ENCODE measurements around the gene ADGRV1.

Gene ADGRV1, protein sequence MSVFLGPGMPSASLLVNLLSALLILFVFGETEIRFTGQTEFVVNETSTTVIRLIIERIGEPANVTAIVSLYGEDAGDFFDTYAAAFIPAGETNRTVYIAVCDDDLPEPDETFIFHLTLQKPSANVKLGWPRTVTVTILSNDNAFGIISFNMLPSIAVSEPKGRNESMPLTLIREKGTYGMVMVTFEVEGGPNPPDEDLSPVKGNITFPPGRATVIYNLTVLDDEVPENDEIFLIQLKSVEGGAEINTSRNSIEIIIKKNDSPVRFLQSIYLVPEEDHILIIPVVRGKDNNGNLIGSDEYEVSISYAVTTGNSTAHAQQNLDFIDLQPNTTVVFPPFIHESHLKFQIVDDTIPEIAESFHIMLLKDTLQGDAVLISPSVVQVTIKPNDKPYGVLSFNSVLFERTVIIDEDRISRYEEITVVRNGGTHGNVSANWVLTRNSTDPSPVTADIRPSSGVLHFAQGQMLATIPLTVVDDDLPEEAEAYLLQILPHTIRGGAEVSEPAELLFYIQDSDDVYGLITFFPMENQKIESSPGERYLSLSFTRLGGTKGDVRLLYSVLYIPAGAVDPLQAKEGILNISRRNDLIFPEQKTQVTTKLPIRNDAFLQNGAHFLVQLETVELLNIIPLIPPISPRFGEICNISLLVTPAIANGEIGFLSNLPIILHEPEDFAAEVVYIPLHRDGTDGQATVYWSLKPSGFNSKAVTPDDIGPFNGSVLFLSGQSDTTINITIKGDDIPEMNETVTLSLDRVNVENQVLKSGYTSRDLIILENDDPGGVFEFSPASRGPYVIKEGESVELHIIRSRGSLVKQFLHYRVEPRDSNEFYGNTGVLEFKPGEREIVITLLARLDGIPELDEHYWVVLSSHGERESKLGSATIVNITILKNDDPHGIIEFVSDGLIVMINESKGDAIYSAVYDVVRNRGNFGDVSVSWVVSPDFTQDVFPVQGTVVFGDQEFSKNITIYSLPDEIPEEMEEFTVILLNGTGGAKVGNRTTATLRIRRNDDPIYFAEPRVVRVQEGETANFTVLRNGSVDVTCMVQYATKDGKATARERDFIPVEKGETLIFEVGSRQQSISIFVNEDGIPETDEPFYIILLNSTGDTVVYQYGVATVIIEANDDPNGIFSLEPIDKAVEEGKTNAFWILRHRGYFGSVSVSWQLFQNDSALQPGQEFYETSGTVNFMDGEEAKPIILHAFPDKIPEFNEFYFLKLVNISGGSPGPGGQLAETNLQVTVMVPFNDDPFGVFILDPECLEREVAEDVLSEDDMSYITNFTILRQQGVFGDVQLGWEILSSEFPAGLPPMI (N-terminal part only)

DNA sequence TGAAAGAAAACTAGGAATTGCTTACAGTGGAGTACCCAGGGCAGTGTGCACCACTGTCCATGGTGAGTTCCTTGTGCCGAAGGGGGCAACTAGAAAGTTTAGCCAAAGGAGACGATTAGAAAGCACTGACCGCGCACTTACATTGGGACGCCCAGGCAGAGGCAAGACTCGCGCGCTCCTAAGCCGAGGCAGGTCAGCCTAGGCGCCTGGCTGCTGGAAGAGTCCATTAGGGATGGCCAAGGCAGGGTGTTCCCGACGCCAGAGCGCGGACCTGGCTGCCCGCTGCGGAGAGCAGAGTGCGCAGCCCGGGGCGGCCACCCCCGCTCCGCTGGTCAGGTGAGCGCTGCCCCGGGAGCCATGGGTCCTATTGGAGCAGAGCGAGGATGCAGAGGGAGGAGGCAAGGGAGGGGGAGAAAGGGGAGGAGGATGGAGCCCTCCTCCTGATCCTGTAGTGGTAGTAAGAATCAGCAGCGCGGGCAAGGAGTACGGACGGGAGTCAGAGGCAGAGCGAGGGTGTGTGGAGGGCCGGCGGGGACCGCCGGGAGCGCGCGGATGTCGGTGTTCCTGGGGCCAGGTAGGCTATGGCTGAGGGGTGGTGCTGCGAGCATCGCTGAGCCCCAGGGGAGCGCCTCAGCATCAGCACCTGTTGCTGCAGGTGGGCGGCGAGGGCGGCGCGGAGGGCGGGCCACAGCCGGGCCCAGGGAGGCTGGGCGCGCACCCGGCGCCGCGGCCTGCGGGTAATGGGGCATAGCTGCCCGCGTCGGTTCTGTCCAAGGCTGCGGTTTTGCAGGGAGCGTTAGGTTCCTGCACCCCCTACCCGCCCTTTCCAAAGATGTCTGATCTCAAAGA is at the start of gene ADGRV1:
TSS of gene ADGRV1 (plus strand) at position 454 of the 849 bp plus-strand sequence. CDS start at position 553, 99 bp downstream.
- no peak for DNase-seq (ENCODE audit: low spot score)

DNA sequence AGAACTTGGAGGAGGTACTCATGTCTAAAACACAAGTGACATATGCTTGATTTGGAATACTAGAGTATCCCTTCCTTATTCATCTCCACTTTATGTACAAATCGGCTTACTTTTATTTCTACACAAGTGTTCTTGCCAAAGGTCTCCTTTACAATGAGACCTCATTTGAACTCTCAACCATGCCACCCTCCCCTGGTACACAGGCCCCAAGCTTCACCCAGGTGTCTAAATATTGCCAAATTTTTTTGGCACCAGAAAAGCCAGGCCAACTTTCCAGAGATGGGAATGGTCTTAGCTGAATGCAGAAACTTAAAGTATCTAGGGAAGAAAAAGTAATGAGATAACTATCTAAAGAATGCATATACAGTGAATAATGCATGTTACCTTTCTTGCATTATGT is 48.2 kb upstream of the ADGRV1 start:
- DNase-seq (ENCODE audit: low spot score) = no peak

DNA sequence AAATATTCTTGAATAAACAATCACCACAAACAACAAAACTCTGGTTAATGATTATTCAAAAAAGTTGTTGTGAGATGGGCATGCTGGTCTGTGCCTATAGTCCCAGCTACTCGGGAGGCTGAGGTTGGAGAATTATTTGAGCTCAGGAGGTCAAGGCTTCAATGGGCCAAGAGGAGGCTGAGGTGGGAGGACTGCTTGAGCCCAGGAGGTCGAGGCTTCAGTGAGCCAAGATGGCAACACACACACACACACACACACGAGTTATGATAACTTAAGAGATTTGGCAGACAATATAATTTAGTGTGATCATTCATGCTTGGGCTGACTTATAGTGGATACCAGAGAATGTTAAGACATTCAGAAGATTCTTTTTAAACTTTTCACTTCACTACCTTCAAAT is 44.1 kb upstream of the ADGRV1 start:
- no peak for DNase-seq (ENCODE audit: low spot score)

DNA sequence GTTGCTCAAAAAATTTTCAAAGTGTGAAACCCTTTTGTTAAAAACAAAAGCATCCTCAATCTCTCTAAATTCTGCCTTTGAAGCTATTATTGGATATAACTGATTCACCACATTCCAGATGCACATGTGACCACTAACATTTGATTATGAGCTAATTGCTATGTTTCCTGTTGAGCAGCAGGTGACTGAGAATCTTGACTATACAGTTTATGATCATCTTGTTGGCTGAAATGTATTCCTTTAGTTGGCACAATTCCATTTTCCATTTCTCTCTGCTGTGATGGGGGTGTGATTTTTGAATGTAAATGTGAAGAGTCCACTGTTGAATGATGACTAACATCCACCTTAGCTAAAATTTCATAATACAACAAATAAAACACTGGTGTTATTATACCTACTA is 39.9 kb upstream of the ADGRV1 start:
- no peak for DNase-seq (ENCODE audit: low spot score)

DNA sequence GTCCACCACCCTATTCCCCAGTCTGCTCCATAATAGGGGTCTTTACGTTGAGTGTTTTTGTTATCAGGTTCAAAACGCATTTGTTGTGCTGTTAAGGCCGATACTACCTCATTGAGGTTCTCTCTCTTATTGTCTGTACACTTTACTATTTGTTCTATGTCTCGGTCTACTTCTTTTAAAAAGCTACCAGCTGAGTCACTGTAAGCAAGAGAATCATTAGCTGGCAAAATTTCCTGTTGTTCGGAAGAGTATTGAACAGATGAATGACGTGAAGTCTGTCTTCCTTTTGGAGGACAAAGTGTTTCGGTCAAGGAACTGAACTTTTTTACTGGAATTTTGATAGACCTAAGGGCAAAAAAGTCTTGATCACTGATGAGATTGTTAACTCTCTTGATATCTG is 39.5 kb upstream of the ADGRV1 start:
- no peak for DNase-seq (ENCODE audit: low spot score)

DNA sequence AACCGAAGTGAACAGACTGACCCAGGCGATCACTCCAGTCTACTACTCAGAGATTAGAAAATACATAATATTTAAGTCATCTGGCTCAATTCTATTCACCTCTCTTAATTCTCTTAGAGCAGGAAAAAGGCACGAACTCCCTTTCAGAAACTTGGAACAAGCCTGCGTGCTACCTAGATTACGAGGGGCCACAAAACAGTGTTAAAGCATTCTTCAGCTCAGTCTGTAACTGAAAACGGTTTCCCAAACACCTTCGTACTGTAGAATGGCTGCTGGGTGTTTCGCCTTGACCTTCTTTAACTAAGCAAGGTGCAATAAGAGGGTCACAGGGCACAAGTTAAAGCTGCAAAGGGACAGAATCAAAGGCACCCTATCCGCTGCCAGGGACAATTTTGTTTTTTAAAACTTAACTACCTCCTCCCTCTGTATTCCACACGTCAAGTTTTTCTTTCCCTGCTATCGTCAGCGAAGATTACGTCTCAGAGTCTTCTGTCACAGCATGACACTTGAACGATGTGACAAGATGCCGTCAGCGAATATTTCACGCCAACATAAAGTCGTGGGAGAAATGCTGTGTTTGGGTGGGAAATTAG is 29.9 kb upstream of the ADGRV1 start:
- DNase-seq (ENCODE audit: low spot score) = peak; percentile 65

DNA sequence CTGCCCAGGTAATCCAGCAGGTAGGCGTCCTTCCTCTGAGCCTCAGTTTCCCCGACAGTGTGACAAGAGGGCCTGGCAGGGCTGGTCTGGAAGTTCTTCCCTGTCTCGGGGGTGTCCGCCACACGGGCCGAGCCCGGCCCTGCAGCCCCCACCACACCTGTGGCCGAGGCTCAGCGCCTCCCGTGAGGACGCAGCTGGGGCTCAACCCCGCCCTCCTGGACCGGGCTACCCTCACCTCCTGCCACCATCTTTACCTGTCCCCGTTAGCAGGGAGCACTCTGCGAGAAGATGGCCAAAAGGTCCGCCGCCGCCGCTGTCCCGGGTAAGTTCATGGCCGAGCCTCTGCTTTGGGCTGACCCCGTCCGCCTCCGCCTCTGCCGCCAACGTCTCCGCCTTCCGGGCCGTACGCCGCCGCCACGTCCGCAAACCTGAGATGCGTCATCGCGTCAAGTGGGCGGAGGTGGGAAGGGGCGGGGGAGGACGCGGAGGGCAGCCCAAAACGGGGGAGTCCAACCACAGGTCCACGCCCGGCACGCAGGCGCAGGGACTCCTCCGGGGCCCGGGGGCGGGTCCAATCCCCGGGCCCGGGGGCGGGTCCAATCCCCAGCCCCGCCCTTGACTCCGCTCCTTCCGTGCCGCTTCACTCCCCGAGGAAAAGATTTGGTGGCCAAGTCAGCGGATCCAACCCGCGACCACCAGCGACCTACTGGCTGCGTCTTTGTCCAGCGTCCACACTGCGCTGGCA is 29.2 kb upstream of the ADGRV1 start, which contains the start of gene LYSMD3:
TSS of gene LYSMD3 (minus strand) at position 391 of the 745 bp plus-strand sequence. CDS start 4,295 bp downstream, outside the sequence.
- DNase-seq (ENCODE audit: low spot score) = peak; percentile 99

DNA sequence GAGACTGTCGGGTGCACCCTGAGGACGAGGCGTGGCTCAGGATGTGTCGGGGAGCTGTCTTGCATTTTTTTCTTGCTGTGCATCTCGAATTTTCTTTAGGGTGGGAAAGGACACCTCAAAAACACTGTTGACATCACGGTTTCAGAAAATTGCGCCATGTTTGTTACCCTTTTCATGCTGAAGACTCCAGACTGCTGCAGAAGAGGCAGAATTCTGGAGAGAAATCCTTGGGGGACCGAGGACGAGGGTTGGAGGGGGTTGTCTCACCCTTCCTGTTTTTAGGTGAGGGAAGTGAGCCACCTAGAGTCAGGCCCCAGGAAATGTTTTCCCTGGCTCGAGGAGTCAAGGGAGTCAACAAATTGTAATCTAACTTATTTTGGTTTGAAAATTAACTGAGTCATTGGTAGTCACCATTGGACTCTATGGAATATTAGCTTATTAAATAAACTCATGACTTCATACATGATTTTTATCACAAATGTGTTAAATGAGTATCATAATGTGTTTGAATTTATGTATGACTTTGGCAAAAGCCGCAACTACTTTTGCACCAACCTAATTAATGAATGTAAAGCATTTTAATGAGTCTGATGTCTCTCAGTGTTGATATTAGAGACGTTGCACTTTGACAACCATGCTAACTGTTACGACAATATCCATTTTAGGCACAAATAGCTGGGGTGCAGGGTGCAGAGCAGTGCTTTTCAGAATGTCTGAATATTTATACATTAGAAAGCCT is 28.5 kb upstream of the ADGRV1 start:
- peak; percentile 90 for DNase-seq (ENCODE audit: low spot score)

DNA sequence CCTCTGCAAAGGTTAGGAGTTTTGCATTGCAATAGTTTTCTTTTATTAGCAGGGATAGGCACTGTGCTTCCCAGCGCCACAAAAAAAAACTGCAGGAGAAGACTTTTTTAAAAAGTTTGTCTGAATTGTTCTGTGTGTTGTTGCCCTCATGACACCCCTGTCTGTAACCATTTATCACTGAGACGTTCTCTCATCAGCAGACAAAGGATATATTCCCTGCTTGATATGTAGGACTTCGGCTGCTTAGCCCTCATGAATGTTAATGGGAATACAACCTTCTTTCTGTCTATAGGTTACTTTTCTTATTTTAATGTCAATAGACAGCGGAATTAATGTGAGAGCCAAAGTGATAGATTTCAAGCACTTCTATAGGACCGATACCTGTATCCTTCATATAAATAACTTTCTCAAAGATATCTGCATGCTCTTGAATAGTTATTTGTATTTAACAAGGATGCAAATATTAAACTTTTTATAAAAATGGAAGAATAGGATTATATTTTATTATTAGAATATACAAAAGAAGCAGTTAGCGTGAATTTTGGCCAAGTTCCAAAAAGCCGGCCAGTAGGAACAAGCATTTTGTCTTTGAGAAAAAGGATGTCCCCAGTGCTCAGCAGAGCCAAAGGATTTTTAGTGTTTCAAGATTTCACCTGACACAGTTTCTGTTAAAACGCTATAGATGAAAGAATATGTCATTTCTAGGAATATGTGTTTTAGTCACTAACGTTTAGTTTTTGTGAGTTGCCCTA is 27.7 kb upstream of the ADGRV1 start:
- peak; percentile 30 for DNase-seq (ENCODE audit: low spot score)

DNA sequence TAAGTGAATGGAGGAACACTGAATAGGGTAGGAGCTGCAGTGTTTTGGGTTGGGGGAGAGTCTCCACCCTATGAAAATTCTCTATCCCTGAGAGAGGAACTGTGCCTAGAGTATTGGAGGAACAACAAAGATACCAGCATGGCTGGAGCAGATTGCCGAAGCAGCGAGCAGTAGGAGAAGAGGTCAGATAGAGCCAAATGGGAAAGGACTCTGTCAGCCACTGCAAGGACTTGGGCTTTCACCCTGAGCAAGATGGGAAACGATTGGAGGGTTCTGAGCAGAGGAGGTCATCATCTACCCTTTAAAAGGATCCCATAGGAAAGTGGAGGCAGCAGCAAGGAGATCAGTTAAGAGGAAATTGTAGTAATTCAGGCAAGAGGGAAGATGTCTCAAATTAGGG is 24.8 kb upstream of the ADGRV1 start:
- DNase-seq (ENCODE audit: low spot score) = no peak

DNA sequence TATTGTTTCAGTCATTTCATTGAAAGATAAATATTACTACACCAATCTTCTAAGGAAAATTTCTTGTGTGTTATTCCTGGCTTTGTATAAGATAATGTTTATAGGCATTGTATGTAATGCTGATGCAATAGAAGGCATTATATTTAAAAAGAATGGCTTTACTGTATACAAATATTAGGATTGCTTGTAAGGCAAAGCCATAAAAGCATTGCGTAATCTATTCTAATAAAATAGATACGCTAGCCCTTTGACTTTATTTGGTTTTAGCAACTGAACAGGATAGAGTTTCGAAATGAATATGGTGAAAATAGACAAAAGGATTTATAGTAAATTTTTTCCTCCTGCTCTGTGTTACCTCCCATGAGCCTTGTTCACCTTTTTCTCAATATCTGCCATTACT is 23.7 kb upstream of the ADGRV1 start:
- no peak for DNase-seq (ENCODE audit: low spot score)

DNA sequence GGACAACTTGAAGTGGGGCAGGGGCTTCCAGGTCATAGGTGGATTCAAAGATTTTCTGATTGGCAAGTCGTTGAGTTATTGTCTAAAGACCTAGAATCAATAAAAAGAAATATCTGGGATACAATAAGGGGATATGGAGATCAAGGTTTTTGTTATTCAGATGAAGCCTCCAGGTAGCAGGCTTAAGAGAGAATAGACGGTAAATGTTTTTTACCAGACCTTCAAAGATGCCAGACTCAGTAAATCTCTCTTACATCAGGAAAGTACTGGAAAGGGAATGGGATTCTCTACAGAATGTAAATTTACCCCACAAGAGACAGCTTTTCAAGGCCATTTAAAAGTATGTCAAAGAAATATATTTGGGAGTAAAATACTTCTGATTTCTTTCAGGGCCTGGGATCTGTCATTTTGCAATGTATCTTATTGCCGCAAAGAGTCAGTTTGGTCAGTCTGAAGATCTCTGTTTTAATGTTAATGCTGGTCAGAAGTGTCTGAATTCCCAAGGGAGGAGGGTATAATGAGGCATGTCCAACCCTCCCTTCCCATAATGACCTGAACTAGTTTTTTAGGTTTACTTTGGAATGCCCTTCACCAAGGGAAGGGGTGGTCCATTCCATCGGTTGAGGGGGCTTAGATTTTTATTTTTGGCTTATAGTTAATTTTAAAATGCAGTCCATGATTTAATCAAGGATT is 15.6 kb upstream of the ADGRV1 start:
- no peak for DNase-seq (ENCODE audit: low spot score)

DNA sequence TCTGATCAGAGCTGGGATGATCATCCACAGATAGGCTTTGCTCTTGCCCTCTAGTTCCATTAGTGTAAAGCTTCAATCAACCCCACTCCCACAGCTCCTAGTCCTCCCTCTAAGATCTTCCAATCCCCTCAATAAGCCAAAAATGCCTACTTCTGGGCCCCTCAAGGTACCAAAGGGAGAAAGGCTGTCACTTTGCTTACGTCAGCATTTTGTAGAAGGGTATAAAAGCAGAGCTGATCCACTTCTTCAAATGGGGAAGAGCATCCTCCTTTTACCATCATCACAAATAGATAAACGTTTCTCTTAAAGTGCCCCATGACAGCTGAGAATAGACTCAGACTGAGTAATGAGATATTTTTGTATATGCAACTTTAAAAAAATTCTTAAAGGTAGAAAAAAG is 13.1 kb upstream of the ADGRV1 start:
- DNase-seq (ENCODE audit: low spot score) = no peak

DNA sequence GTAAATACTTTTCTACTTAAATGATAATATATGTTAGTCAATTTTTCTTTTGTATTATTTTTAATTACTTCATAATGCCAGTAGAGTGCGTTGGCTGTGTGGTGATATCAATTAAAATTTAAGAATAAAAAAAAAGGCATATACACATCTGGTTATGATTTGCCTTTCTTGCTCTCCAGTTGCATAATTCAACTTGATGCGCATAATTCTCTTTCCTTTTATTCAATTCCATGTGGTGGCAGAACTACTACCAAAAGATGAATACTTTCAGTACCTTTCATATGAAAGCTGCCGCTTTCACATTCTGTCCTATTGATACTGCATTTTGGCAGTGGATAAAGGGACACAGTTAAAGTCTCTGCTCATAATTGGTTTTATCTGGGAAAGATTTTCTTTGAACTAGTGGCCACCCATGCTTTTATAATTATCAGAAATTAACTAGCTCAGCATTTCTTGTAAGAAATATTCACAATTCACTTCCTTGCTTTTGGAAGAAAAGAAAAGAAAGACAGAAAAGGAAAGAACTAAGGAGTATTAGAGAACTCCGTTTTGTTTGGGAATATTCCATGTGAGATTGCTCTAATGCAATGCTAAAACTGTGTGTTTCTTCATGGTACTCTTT is 12.3 kb upstream of the ADGRV1 start:
- DNase-seq (ENCODE audit: low spot score) = no peak

DNA sequence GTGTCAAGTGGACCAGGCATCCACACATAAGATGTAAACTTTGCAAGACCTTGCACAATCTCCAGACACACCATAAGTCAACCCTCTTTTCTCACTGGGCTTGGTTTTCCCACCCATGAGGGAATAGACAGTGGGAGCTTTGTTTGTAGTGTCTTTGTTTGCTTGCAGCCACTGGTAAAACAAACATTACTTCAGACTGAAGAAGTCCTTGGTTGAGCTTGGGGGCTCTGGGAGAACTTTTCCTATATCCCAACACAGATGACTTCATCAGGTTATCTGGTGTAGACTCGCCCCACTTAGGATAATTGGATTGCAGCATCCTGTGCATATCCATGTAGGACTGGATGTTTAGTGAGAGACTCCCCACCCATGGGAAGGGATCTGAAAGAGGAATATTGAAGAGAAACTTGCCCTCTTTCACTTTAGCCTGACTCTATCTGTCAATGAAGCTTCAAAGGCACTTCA is 11.5 kb upstream of the ADGRV1 start:
- DNase-seq (ENCODE audit: low spot score) = no peak

DNA sequence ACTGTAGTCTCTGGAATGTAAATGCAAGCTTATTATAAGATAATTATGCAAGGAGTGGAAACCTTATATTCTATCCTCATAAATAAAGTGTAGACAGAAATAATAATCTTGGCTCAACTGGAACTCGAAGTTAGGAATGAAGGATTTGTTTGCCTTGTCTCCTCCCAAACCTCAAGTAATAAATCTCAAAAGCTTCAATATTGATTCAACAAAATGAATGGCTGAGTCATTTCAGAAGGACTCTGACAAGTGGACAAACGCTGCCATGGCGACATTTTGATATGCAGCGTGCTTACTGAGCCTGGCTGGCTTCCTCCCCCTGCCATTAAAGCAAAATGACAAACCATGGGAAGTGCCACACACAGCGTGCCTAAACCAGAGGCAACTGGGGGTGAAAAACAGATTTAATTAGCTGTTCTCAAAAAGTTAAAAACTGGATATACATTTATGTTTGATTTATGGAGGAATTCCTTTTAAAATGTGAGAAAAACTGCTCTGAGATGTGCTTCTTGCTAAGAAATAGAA is 10.5 kb upstream of the ADGRV1 start:
- DNase-seq (ENCODE audit: low spot score) = no peak

DNA sequence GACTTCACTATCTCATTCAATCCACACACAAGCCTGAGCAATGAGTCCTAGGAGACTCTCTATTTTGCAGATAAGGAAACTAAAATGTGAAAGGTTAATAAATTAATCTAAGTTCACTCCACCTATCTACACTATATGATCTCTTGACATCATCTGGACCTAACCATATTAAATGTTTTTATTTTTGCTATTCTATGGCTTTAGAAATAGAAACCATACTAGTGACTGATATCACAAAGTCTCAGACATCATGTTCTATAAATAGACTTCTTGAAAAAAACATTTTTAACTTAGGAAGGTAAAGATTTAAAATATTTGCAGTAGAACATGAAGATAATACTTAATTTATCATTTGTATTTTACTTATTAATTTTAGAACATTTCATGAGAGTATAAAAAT is 9.4 kb upstream of the ADGRV1 start:
- no peak for DNase-seq (ENCODE audit: low spot score)

Data from hematopoietic multipotent progenitor cell treated with erythropoietin and hydrocortisone succinate and interleukin-3 and kit ligand, for 15 days (in vitro differentiated cells).